Kidney (tissue), 14 donors: Measurements from ENCODE around the gene SASH1. TPM values are rescaled to one million over a fixed set of nuclear protein-coding genes. Genes with fewer than 3 reads are reported as not detected.

Source experiments
- DNase-seq, 5 donors: peaks; one replicate each; pipeline ENCODE4 v3.0.0-alpha.2; 2013 to 2020
- FAIRE-seq: peaks from 2 replicates; lab custom pipeline; 2012; peaks lifted over from hg19 to GRCh38; lab: Jason Lieb, UNC
- H3K27ac ChIP-seq, 2 donors: one replicate each; pipeline ENCODE4 v1.7.0; 2013; ENCODE audit warnings: low read depth in 2 of 2, low read length in 2 of 2, inconsistent platforms in 1 of 2
- H3K27me3 ChIP-seq: one replicate; pipeline ENCODE4 v1.7.1; 2013; ENCODE audit warnings: low read length, inconsistent platforms; ENCODE audit not compliant: control insufficient read depth, insufficient read depth
- H3K36me3 ChIP-seq, 3 donors: one replicate each; pipeline versions ENCODE4 v1.7.0 to v1.7.1; 2013; ENCODE audit warnings: low read length in 3 of 3, control low read depth in 1 of 3, inconsistent platforms in 1 of 3; ENCODE audit not compliant: insufficient read depth in 3 of 3, control insufficient read depth in 2 of 3
- H3K4me1 ChIP-seq, 3 donors: one replicate each; pipeline versions ENCODE4 v1.7.0 to v1.7.1; 2013; ENCODE audit warnings: low read length in 3 of 3, inconsistent platforms in 1 of 3, low read depth in 1 of 3; ENCODE audit not compliant: control insufficient read depth in 2 of 3, insufficient read depth in 2 of 3
- H3K4me3 ChIP-seq, 3 donors: one replicate each; pipeline versions ENCODE4 v1.7.0 to v1.8.1; 2013; ENCODE audit warnings: low read length in 3 of 3, control low read depth in 1 of 3, inconsistent platforms in 1 of 3
- H3K9ac ChIP-seq, 3 donors: one replicate each; pipeline versions ENCODE4 v1.7.0 to v1.7.1; 2013; ENCODE audit warnings: low read length in 3 of 3, control low read depth in 1 of 3, inconsistent platforms in 1 of 3
- H3K9me3 ChIP-seq, 3 donors: one replicate each; pipeline versions ENCODE4 v1.7.0 to v1.7.1; 2013; ENCODE audit warnings: low read length in 3 of 3, control low read depth in 1 of 3, inconsistent platforms in 1 of 3; ENCODE audit not compliant: control insufficient read depth in 2 of 3, insufficient read depth in 1 of 3
- intact Hi-C: fragments of 100-400 bp; cut with DNase I; formaldehyde crosslinking; loops from one replicate; pipeline ENCODE4 v1.11.1; 2022
- polyA plus RNA-seq: library from polyadenylated mRNA; stranded (reverse); fragments of 350-450 nt; fragmentation: Illumina TruSeq; extraction: RNeasy Lipid Tissue Mini Kit (QIAGEN cat#74804); gene quantifications from one replicate; pipeline ENCODE4 v1.2.3, GENCODE V29; 2014; ENCODE audit warnings: low read depth, low replicate concordance; ENCODE audit not compliant: insufficient read depth
- total RNA-seq: library from RNA; stranded (reverse); fragmentation: NEBNext Ultra II Directional; extraction: Animal tissue kit (Norgen Biotek cat#: 25700); gene quantifications from one replicate; pipeline ENCODE4 v1.2.1, GENCODE V29; 2021
- TF ChIP-seq, protein P1 (sequence below): IDR thresholded peaks from 3 replicates; pipeline ENCODE4 v1.5.1; 2012; ENCODE audit warnings: mild to moderate bottlenecking, moderate library complexity, borderline replicate concordance; ENCODE audit not compliant: insufficient read depth; ENCODE audit errors: extremely low read depth
- donor health status: control.
- donor health status: control.
- donor health status: control.
- donor health status: control.
- donor health status: control.
- donor health status: DM: yes; HTN: yes; CAD: no.
- donor health status: Normal renal cell carcinoma (clear cell type).

SASH1 gene
- total and polyA plus RNA-seq, 2 donors from 2014 or later, result 6.2 to 148 TPM

DNA sequence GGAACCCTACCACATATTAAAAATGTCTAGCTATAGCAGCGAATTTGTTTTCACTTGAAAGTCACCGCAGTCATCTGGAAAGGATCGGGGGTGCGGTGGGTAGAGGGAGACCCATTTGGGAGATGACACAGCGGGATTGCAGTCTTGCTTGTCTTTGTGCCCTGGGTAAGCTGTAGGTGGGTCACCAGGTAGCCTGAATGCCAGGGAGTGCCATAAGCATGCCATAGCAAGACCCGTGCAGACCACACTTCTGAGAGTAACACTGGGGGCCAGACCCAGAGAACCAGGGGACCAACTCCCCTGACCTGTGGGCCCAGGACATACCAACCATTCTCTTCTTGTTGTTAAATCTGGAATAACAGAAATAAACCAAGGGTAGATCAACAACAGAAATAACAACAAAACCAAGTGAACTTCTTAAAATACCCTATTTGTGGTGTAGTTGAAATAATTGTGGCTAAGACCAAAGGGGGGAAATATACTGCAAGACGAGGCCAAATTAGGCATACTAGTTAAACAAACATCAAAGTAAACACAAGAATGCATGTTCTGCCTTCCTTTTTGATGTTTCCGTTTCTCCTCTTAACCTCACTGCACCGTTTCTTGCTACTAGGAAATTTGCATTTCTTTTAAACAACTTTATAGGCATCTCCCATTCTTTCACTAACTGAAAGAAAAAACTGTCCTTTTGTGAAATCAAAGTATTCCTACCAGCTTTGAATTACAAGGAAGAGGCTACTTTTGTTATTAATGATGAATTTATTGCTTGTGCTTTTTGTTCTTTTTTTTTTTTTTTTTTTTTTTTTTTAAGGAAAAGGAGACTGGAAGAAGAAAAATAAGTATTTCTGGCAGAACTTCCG is 128.2 kb downstream of the SASH1 start:
- H3K36me3 ChIP-seq, result peaks cover 0 to 5% (median under 1%) of the 10 kb centered on the region in 3 donors
- H3K27me3 ChIP-seq, result no peaks in the 10 kb centered on the region
- no peak overlapping the region for H3K27ac ChIP-seq
- no peak overlapping the region for H3K9ac ChIP-seq
- TF ChIP-seq, protein P1, sequence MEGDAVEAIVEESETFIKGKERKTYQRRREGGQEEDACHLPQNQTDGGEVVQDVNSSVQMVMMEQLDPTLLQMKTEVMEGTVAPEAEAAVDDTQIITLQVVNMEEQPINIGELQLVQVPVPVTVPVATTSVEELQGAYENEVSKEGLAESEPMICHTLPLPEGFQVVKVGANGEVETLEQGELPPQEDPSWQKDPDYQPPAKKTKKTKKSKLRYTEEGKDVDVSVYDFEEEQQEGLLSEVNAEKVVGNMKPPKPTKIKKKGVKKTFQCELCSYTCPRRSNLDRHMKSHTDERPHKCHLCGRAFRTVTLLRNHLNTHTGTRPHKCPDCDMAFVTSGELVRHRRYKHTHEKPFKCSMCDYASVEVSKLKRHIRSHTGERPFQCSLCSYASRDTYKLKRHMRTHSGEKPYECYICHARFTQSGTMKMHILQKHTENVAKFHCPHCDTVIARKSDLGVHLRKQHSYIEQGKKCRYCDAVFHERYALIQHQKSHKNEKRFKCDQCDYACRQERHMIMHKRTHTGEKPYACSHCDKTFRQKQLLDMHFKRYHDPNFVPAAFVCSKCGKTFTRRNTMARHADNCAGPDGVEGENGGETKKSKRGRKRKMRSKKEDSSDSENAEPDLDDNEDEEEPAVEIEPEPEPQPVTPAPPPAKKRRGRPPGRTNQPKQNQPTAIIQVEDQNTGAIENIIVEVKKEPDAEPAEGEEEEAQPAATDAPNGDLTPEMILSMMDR, result no peak
- no peak overlapping the region for H3K4me3 ChIP-seq
- no peaks in the 10 kb centered on the region for H3K9me3 ChIP-seq
- DNase-seq (peak in 1 of 5 donors; percentile 23), FAIRE-seq (no peak)
- intact Hi-C loops, result no loop called here
- peaks cover 0 to 8% (median 6%) of the 10 kb centered on the region in 3 donors for H3K4me1 ChIP-seq

DNA sequence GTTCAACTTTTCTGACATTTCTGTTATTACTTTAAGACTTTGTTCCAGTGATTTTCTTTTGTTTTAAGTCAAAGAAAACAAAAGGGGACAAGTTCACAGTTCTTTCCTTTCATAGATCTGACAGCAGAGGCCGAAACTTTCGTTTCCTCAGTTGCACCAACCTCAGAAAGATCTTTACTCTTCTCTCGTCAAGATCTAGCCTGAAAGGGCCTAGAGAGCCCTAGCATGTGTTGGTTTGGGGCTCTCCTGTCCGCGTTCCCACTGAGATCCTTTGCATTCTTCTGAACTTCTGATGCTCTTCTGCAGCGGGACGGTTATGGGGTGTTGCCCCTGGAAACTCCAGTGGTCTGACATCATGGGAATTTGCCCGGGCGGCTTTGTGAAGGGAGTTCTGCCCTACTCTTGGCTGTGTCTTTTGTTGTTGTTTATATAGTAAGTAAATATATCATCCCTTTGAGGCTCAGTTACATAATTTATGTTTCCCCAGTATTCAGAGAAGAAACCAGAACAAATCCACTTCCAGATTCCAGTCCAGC is 129.1 kb downstream of the SASH1 start:
- H3K4me3 ChIP-seq, result no peak overlapping the region
- no peaks in the 10 kb centered on the region for H3K27me3 ChIP-seq
- TF ChIP-seq, protein P1, result no peak
- peaks cover 0 to 4% (median 4%) of the 10 kb centered on the region in 3 donors for H3K4me1 ChIP-seq
- intact Hi-C loops, result no loop called here
- no peak overlapping the region for H3K27ac ChIP-seq
- peak in 4 of 5 donors; percentile 50 to 84 (median 79) for DNase-seq
- H3K9ac ChIP-seq, result no peak overlapping the region
- no peak for FAIRE-seq
- no peaks in the 10 kb centered on the region for H3K9me3 ChIP-seq
- H3K36me3 ChIP-seq, result peaks cover 0 to 6% (median 5%) of the 10 kb centered on the region in 3 donors

GRCh38 chr6:148472171-148473105 is 129.8 kb downstream of the SASH1 start:
- DNase-seq (peak in 3 of 5 donors; percentile 17 to 63 (median 57)), FAIRE-seq (no peak)
- no peak overlapping the region for H3K4me3 ChIP-seq
- intact Hi-C loops, result no loop called here
- no peaks in the 10 kb centered on the region for H3K9me3 ChIP-seq
- TF ChIP-seq, protein P1, result no peak
- H3K4me1 ChIP-seq, result peaks cover 0 to 4% (median 4%) of the 10 kb centered on the region in 3 donors
- no peak overlapping the region for H3K27ac ChIP-seq
- no peaks in the 10 kb centered on the region for H3K27me3 ChIP-seq
- peaks cover 0 to 6% (median 5%) of the 10 kb centered on the region in 3 donors for H3K36me3 ChIP-seq
- H3K9ac ChIP-seq, result no peak overlapping the region
